GM18526 (cell line): ENCODE data around the gene LIG3.

Experiments used
- POLR2A ChIP-seq: IDR thresholded peaks from 3 replicates; pipeline ENCODE4 v1.6.1; 2011; ENCODE audit not compliant: insufficient read length; ENCODE audit errors: extremely low read depth

The LIG3 gene

DNA sequence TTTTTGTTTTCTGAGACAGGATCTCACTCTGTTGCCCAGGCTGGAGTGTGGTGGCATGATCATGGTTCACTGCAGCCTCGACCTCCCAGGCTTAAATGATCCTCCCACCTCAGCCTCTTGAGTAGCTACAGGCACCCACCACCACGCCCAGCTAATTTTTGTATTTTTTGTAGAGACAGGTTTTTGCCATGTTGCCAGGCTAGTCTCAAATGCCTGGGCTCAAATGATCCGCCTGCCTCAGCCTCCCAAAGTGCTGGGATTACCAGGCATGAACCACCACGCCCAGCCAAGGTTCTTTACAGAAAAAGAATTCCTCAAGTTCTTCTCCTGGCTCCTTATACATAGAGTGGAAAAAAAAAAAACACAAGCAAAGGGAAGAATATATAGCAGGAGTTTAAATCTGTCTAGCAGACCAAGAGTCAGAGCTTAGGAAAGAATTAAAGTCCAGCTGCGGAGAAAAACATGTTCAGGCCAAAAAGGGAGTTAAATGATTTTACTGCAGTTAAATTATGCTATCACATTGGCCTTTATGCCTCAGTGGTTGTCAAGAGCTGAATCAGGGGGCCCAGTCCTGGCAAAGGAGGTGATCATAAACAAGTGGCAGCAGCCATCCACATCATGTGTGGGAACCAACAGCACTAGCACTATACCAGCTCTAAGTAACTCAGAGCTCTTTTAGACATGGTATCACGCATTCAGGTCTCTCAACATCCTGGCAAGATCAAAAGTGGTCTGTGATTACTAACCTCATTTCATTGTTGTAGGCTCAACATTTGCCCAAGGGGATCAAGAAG, 39.3 kb downstream of the LIG3 start:
- no peak for TF ChIP-seq POLR2A

DNA sequence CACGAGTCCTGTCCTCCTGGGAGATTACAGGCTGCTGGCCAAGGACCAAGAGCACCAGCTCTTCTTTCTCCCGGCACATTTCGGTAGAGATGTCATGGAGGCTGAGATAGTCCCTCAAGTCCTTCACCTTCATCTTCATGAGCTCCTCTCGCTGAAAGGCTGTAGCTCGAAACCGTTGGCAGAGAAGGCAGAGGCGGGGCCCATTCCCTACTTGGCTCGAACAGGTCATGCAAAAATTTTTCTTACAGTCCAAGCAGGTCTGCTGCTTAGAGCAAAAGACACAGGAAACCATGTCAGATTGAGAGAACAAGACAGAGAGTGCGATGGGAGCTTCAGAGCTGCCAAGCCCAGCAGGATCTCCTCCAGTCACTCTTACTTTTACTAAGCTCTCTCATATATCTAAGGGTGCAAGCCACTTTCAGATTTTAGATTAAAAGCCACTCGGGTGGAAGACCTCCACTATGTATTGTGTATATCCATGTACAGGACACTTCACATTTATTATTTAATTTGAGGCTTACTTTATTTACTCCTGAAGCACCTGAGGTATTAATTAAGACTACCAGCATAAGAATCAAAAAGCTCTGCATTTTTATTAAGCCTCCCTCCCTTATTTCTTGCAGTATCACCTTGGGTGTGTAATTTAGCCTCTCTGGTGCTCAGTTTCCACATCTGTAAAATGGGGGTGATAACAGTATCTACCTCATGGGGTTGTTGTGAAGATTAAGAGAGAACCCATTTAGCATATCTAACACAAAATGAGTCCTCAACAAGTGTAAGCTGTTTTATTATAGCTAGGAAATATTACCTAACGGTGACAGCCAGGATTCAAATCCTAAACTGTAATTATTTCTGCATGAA, 41.4 kb downstream of the LIG3 start:
- TF ChIP-seq POLR2A, result no peak

DNA sequence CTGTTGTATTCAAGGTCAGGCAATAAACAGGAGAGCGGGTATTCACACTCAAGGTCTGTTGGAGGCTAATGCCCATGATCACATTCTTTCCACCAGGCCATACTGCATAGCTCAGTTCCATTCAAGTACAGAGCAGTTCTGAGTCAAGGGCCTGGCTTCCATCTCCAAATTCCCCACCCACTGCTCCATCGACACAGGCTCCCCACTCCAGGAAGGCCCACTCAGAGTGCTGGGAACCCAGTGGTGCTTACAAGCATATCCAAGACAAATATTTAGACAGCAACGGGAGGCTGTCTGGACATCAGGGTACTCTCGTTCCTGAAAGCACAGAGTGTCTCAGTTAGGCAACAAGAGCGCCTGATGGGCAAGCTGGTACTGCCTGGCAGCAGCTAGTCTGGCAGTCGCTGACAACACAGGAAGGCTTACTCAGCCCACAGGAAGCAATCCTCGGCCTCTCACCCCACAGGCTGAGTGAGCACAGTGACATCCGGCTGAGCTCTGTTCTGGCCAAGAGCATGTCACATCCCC, 42.3 kb downstream of the LIG3 start:
- TF ChIP-seq POLR2A, result no peak

DNA sequence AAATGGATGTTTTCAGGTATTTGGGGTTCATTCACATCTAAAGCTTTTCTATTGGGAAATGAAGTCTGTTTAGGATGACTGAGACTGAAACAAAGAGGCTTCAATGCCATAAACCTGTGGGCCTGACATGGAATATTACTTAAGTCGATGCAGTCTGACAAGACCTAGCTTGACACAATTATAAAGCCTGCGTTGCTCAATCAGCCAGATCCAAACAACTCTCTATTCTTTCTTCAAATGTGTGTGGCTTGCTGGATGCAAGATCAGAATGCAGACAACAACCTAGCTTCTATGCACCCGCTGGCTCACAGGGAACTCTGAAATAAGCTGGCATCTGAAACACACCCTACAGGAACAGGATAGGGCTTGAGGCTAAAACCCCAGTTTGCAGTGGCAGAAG, 43.2 kb downstream of the LIG3 start:
- TF ChIP-seq POLR2A, result no peak

DNA sequence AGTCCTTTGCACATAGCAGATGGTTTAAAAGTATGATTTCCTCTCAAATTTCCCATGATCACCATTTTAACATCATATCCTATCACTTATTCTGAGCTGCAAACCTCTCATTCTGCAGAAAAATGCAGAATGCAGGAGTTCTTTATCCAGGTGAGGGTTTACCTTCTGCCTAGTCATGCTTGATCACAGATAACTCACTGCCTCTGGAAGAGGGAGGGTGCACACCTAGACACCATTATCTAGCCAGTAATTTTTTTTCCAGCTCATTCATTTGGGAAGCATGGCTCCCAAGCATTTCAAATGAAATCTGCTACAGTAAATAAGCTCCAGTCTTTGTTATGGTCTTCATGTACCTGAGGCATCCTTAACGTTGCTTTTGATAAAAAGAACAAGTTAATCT, 45.2 kb downstream of the LIG3 start:
- no peak for TF ChIP-seq POLR2A

DNA sequence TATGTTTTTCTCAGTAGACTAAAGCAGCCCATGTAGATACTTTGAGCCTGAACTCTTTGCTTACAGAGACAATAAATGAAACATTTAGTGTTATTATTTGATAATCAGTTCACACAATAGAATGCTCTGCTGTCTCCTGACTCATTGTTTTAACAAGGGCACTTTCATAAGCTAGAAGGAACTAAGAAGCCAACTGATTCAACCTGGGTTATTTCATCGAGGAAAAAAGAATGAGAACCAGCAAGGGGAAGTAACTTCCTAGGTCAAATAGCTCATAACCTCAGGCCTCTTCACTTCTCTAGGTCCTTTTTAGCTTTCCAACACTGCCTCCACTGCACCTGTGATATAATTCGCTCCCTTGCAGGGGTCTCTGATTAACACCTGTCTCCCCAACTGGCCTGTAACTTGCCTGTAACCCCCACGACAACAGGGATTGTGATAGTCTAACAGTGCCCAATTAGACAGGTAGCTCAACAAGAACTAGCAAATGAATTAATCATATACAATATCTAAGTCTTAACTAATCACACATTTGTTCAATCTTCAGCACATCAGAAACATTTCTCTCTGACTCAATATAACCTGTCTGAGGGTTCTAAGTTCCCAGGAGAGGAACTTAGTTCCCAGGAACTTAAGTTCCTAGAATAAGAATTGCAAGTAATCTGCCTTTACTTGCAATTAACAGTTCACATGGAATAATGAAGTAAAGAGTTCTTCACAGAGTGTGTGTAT, 48.4 kb downstream of the LIG3 start:
- TF ChIP-seq POLR2A, result no peak

DNA sequence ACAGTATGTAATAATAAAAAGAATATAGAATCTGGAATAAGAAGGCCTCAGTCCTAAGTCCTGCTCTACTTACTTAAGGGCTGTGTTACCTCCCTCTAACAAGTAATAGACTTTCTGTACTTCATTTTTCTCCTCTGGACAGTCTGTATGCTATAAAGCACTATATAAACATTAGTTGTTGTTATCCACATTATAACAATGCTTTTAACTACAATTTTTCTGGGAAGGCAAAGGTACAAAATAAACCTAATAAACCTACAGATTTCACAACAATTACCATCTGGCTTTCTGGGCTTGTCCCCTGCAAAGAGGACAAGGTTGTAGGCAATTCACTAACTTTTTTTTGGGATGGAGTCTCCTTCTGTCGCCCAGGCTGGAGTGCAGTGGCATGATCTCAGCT, 50.5 kb downstream of the LIG3 start:
- no peak for TF ChIP-seq POLR2A

DNA sequence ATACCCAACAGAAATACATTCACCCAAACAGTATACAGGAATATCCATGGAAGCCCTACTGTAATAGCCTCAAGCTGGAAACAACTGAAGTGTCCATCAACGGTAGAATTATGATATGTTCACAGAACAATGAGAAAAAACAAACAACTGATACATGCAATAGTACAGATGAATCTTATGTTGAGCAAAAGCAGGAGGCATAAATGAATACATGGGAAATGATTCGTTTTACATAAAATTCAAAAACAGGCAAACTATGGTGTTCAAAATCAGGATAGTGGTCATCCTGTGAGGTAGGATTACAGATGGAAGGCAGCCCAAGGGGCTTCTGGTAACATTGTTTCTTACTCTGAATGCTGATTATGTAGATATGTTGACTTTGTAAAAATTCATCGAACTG, 58.1 kb downstream of the LIG3 start:
- TF ChIP-seq POLR2A, result no peak

DNA sequence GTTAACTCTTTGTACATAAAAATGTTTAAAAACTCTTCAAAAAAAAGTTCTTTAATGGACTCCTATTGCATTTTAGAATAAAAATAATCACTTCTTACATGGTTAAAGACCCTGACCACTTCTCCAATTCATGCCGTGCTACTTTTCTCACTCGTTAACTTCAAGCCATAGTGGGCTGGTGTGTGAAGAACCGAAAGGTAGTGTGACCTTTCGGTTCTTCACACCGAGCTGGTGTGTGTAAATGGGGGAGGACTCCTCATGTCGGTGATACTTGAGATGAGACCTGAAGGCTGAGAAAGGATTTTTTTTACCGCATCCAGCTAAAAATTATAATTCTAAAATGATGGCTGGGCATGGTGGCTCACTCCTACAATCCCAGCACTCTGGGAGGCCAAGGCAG, 61.1 kb downstream of the LIG3 start:
- TF ChIP-seq POLR2A, result no peak

DNA sequence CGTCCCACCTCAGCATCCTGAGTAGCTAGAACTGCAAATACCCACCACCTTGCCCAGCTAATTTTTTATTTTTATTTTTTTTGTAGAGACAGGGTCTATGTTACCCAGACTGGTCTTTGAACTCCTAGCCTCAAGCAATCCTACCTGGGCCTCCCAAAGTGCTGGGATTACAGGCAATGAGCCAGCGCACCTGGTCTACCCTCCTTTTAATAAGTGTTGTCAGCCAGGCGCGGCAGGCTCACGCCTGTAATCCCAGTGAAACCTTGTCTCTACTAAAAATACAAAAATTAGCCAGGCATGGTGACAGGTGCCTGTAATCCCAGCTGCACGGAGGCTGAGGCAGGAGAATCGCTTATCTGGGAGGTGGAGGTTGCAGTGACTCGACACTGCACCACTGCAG, 63.9 kb downstream of the LIG3 start:
- TF ChIP-seq POLR2A, result no peak

DNA sequence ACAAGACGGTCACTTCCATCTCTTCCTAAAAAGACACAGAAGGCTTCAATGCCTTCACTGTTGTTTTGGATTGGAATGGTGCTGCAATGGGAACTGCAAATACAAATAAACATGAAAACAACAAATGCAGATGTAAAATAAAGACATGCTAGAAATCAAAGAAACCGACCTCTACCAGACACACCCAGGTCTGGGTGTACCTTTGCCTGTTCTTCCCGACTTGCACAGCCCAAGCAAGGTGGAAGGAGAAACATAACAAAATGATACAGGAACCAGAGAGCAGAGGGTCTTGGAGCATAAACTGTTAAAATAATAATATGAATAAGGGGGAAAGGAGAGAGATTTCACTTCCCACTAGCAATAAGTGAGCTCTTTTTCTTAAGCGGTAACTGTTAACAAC, 65.9 kb downstream of the LIG3 start:
- no peak for TF ChIP-seq POLR2A

DNA sequence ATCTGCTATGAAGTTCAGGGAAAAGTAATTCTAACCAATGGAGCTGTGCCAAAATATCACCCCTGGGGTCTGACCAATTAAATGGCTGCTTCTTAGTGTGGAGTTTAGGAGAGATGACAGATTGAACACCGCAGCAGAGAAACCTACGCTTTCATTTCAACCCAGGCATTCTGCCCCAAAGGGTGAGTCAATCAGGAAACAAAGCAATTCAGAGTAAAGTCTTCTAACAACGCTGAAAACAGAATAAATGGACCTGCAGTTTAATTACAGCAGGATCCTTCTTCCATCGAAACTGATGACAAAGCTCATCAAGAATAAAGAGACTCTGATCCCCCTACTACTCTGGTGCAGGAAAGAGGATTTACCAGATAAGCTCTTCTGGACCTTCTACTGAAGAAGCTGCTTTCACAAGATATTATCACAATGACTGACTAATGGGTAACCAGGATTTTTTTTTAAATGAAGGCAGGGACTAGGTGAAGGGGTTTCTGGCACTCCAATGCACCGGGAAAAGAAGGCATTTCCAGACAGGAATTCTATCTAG, 66.5 kb downstream of the LIG3 start:
- TF ChIP-seq POLR2A, result no peak

DNA sequence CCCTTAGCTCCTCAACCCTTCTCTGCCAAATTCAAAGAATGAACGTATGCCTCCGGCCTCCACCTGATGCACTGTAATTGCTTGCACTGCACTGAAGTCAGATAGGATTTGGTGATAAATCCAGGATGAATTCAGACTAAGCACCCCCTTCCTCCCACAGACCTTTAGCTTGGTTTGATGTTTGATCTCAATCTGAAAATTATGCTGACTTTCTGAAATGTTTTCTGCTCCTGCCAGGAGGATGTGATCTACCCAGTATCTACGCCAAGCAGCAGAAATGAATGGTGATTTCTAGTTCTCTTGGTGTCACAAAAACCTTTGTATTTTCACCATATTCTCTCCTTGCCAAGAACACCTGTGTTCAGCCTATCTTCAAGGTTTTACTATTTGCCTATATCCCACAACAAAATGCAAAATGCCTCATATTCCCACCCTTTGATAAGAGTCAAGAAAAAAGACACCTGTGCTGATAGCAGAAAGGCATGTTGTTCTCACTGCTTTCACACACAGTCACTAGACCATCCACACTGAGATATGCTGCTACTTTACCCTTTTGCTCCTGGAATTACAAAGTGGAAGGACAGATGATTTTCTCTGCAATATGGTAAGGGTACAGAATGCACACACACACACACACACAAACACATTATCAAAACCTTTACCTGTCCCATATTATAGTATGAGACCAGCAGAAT, 68.5 kb downstream of the LIG3 start:
- TF ChIP-seq POLR2A, result no peak

DNA sequence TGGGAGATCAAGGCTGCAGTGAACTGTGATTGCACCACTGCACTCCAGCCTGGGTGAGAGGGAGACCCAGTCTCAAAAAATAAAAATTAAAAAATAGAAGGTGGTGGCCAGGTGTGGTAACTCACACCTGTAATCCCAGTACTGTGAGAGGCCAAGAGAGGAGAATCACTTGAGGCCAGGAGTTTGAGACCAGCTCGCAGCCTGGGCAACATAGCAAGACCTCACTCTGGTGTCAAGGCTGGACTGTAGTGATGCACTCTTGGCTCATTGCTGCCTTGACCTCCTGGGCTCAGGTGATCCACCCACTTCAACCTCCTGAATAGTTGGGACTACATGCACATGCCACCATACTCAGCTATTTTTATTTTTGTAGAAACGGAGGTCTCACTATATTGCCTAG, 69.9 kb downstream of the LIG3 start:
- no peak for TF ChIP-seq POLR2A

DNA sequence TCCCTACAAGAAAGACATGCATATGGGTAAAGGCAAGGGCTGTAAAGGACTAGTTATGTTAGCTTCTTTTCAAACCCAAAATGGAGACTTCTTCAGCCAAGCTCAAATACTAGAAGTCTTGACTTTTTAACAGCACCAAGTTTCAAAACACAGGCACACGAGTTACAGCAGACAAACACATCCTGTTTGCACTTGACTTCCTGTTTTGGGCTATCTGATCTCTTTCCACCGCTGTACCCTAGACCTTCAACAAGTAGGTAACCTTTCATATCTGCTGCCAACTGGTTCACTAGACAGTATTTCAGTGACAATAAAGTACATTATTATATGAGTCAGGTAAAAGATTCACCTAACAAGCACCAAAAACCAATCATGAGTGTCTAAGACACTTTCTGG, 70.9 kb downstream of the LIG3 start:
- no peak for TF ChIP-seq POLR2A

DNA sequence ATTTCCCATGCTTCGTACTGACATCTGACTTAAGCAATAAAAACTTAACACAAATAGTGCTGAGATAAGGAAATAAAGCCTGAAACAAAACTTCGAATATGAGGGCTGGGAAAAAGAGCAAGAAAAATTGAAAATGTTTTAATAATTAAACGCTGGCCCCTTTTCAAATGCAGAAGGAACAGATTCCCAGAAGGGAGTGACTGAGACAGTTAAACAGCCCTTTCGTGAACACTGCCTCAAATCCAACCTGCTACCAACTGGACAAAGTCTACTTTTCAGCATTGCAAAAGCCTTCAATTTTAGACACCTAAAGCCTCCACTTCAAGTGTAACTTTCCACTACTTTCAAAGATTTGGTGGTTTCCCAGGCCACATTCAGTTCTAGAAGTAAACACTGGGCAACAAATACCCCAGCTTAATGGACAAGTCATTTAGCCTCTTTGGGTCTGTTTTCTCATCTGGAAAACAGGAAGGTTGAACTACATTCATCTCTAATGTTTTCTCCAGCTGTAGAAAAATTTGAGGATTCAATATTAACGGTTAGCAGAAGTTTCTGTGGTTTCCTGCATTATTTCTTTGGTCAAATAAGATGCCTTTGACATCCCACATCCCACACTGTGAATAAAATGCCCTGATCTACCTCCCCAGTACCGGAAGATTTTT, 71.4 kb downstream of the LIG3 start:
- TF ChIP-seq POLR2A, result no peak
